ENCODE results near the gene IKZF5.

GRCh38 chr10:122993797-122994336 is 14.7 kb downstream of the IKZF5 start:
- no peak for TF ChIP-seq CTCF (IDR thresholded peaks at IDR 0.05; ENCODE audit: low read depth, low read length, poor library complexity, severe bottlenecking)
- no peak for TF ChIP-seq EZH2phosphoT487 (IDR thresholded peaks at IDR 0.05; ENCODE audit: borderline replicate concordance, low read length)

All from DOHH2 (cell line).